Fibroblast of skin of abdomen (primary cell): ENCODE data around the gene ZNF674.
"Not testable (repeated sequence)": the region's sequence is repeated elsewhere in the genome, so short reads cannot be mapped to it uniquely, and the experiment has no call there.

Experiments
- DNase-seq: peaks from one replicate; pipeline ENCODE4 v3.0.0-alpha.2; 2013

The ZNF674 gene

DNA sequence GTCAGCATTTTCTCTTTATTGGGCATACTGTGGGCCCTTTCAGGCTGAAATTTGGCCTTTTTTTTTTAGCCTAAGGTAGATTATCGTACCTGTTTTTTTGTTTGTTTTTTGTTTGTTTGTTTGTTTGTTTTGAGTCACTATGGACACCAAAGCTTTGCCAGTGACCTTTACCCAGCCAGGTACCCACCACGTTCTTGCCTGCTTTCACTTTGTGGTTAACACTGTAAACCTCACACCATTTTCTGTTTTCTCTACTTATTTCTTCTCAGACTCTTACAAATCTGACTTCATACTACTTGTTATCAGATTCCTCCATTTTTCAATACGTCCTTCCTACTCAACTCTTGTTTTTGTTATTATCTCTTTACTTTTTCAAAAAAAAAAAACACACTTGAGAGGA is 81.5 kb downstream of the ZNF674 start:
- DNase-seq: no peak

DNA sequence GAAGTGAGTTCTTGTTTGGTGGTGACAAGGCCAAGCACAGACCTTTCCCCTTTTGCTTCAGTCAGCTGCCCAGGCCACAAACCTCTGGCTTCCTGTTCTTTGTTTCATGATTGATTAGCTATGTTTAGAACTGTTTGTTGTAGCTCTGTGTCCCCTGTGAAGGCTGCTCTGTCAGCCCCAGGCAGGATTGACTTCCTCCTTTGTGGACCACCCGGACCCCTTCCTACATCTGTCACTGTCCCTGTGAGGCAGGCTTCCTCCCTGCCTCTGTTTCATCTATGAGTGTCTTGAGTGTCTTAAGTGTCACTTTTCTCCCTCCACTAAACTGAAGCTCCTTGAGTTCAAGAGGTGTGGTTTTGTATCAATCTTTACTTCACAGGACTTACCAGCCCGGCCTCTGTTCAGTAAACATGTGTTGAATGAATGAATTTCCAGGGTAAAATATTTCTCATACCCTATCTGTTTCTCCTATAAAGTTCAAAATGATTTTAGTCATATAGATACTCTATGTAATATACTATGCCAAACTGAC is 83.5 kb downstream of the ZNF674 start:
- DNase-seq: no peak

DNA sequence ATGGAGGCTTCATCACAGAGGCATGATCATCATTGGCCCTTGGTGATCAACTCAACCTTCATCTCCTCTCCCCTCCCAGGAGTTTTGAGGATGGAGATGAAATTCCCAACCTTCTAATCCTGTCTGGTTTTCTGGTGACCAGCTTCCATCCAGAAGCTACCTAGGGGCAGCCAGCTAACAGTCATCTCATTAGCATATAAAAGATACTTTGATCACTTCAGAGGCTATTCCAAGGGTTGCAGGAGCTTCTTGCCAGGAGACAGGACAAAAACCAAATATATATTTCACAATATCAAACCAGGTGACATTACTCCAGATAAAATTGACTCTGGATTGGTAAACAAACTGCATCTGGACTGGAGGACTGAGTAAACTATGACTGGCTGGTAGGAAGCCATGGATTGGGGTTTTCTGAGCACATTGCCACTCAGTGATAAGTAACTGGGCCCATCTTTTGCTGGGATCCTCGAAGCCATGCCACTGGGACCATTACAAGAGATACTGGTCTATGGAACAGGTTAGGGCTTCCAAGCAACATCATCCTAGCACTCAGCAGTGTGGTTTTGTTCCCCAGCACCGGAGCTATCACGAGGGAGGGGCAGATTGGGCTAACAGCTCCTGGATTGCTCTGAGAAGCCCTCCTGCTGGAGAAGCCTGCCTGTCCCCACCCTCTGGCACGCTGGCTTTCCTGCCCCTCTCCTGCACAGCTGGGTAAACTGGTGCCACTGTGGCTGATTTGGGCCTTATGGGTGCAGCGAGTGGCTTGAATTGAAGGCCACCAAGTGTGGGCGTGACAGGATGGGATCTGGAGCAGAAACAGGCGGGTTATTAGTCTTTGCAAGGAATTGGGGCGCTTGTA is 84.2 kb downstream of the ZNF674 start:
- not testable (repeated sequence) for DNase-seq

DNA sequence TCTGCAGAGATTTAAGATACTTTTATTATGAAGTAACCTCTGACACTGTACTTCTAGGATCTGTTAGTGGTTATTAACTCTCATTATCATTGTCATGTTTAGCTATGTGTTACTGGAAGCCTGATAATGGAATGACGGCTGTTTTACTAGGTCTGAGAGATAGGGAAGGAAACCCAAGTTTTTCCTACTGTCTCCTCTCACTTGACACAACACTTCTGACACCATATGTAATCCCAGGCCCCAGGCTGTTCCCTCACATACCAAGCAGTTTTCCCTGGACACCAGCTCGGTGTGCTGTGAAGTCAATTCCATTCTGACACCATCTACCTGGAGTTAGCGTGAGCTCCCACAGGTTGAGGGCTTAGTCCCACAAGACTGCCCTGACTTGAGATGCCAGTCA is 85.6 kb downstream of the ZNF674 start:
- DNase-seq: no peak

DNA sequence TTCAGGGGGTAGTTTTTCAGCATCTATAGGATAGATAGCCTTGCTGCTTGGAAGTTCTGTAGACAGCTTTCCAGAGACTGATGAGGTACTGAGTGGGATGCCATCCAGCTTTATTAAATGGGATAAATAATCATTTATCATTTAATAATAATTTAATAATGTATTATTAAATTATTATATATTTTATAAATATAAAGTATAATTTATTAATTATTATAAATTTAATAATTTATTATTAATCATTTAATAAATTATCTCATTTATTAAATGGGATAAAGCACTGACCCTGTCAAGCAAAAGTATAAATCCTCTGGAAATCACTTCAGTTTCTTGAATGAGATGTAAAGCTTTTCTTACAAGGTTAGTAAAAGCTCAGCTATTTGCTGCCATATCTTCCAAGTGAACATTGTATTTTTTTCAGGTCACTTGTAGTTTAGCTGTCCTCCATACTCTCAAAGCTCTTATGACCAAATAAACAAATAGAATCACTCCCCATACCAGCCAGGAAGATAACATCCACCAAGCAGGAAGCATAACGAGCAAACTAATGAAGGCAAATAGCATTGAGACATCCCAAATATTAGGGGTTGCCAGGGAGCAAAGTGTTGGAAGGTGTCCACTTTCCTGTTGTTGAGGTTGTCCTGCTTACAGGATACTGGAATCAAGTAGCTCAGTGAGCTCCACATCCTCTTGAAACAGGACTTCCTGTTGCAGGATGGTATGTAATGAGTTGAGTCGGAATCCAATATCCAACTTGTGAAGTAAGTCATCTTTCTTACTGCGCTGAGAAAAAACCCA is 88.9 kb downstream of the ZNF674 start:
- DNase-seq: no peak
